ENCODE results near the gene OR5W2. TPM values are rescaled to one million over a fixed set of nuclear protein-coding genes. Genes with fewer than 3 reads are reported as not detected.
"Not testable (repeated sequence)": the region's sequence is repeated elsewhere in the genome, so short reads cannot be mapped to it uniquely, and the experiment has no call there.

OR5W2 gene
- total RNA-seq, 1 donor from 2014 or later = not detected

DNA sequence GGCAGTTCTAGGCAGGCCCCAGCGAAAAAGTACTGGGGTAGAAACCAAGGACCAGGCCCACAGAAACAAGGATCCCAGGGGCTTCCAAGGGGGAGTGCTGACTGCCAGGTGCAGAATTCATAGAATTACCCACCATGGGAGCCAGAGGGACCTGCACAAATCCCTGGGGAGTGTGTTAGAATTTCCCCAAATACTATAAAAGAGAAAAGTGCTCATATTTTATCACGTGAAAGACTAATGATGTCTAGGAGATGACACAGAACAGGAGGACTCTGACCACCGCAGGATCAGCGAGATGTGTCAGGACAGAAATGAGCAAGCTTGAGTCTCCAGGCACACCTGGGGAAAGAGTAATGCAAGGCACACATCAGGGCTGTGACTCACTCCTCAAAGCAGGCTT lies 47.0 kb downstream of the OR5W2 start:
- H3K36me3 Mint-ChIP-seq (ENCODE audit: low read depth); DNase-seq (ENCODE audit: low spot score); intact Hi-C loops (cut with micrococcal nuclease); H3K4me1 Mint-ChIP-seq (ENCODE audit: low read depth); H3K4me3 Mint-ChIP-seq (ENCODE audit: low read depth); H3K27me3 Mint-ChIP-seq (ENCODE audit: low read depth); H3K27ac Mint-ChIP-seq: not testable (repeated sequence)
- H3K9me3 Mint-ChIP-seq = peaks cover 41% of the 10 kb centered on the region

Other genes starting within 250 kb of the OR5W2 start
- gene OR5D13, start 141.1 kb downstream of the OR5W2 start, total RNA-seq = not detected in 2 replicates
- not detected in 2 replicates for gene OR5D14, start 119.0 kb downstream of the OR5W2 start, total RNA-seq
- not detected in 2 replicates for gene OR5L1, start 103.2 kb downstream of the OR5W2 start, total RNA-seq
- gene OR5D18, start 95.0 kb downstream of the OR5W2 start, total RNA-seq = not detected in 2 replicates
- not detected in 2 replicates for gene OR5L2, start 87.4 kb downstream of the OR5W2 start, total RNA-seq
- not detected in 2 replicates for gene OR5D16, start 75.8 kb downstream of the OR5W2 start, total RNA-seq
- gene TRIM51, start 31.3 kb downstream of the OR5W2 start, total RNA-seq = not detected in 2 replicates
- not detected in 2 replicates for gene OR5I1, start 21.8 kb upstream of the OR5W2 start, total RNA-seq
- not detected in 2 replicates for gene OR10AG1, start 55.4 kb upstream of the OR5W2 start, total RNA-seq
- gene OR5F1, start 80.0 kb upstream of the OR5W2 start, total RNA-seq = not detected in 2 replicates
- gene OR5AS1, start 113.1 kb upstream of the OR5W2 start, total RNA-seq = not detected in 2 replicates
- gene OR8I2, start 178.7 kb upstream of the OR5W2 start, total RNA-seq = not detected in 2 replicates
- gene OR8H2, start 189.1 kb upstream of the OR5W2 start, total RNA-seq = not detected in 2 replicates
- not detected in 2 replicates for gene OR8H3, start 207.8 kb upstream of the OR5W2 start, total RNA-seq
- gene OR8J3, start 225.6 kb upstream of the OR5W2 start, total RNA-seq = not detected in 2 replicates
- gene OR8K5, start 245.7 kb upstream of the OR5W2 start, total RNA-seq = not detected in 2 replicates